Measurements from ENCODE around the gene LAMA4.

DNA sequence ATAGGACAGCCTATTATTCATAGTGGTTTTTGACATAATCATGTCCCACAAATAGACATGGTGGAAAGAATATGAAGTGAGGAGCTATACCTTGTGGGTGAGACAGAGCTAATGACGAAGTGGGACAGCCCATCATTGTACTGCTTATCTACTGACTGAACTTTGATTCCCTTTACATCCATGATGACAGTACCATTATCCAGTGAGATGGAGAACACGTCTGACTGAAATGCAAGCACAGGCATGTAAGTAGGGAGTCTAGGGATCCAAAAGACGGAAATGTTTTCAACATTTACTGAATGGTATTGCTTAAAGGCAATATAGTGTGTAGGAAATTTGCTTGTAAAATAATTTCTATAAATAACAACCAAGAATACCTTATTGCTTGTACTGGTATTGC lies 123.5 kb downstream of the LAMA4 start:
- TF ChIP-seq POLR2A (IDR thresholded peaks at IDR 0.05; ENCODE audit: low read length): no peak
- no peak for TF ChIP-seq KDM1A (IDR thresholded peaks at IDR 0.05; ENCODE audit: low read depth)
- TF ChIP-seq, protein P1, sequence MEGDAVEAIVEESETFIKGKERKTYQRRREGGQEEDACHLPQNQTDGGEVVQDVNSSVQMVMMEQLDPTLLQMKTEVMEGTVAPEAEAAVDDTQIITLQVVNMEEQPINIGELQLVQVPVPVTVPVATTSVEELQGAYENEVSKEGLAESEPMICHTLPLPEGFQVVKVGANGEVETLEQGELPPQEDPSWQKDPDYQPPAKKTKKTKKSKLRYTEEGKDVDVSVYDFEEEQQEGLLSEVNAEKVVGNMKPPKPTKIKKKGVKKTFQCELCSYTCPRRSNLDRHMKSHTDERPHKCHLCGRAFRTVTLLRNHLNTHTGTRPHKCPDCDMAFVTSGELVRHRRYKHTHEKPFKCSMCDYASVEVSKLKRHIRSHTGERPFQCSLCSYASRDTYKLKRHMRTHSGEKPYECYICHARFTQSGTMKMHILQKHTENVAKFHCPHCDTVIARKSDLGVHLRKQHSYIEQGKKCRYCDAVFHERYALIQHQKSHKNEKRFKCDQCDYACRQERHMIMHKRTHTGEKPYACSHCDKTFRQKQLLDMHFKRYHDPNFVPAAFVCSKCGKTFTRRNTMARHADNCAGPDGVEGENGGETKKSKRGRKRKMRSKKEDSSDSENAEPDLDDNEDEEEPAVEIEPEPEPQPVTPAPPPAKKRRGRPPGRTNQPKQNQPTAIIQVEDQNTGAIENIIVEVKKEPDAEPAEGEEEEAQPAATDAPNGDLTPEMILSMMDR (IDR thresholded peaks at IDR 0.05): no peak
- TF ChIP-seq, protein P2, sequence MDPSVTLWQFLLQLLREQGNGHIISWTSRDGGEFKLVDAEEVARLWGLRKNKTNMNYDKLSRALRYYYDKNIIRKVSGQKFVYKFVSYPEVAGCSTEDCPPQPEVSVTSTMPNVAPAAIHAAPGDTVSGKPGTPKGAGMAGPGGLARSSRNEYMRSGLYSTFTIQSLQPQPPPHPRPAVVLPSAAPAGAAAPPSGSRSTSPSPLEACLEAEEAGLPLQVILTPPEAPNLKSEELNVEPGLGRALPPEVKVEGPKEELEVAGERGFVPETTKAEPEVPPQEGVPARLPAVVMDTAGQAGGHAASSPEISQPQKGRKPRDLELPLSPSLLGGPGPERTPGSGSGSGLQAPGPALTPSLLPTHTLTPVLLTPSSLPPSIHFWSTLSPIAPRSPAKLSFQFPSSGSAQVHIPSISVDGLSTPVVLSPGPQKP (IDR thresholded peaks at IDR 0.05; ENCODE audit: low read depth, low read length): no peak
- TF ChIP-seq POLR2AphosphoS2 (conservative IDR thresholded peaks at IDR 0.05; ENCODE audit: low read length): no peak
- TF ChIP-seq EP300 (IDR thresholded peaks at IDR 0.05): no peak
- no peak for TF ChIP-seq RAD21 (conservative IDR thresholded peaks at IDR 0.05 in 1 of 2, IDR thresholded peaks at IDR 0.05 in 1 of 2)
- no peak for TF ChIP-seq NPAS2 (CRISPR knock-in tag; IDR thresholded peaks at IDR 0.05; ENCODE audit: borderline replicate concordance)
- no peak for TF ChIP-seq EHF (CRISPR knock-in tag; IDR thresholded peaks at IDR 0.05)
- TF ChIP-seq MAZ (IDR thresholded peaks at IDR 0.05; ENCODE audit: borderline replicate concordance, low read depth, low read length): no peak
- TF ChIP-seq PHF8 (IDR thresholded peaks at IDR 0.05; ENCODE audit: borderline replicate concordance, low read depth): no peak

All from A549 (cell line).